Tibial nerve (tissue), 4 donors: ENCODE results near the gene BFAR. TPM values are rescaled to one million over a fixed set of nuclear protein-coding genes. Genes with fewer than 3 reads are reported as not detected.

ENCODE experiments used
- DNase-seq, 2 donors: peaks; one replicate each; pipeline ENCODE4 v3.0.0-alpha.2; 2019; ENCODE audit warnings: low spot score in 2 of 2
- H3K27ac ChIP-seq, 4 donors: fragments of 200-600 bp; sonication (generic) in 3 of 4; one replicate each; pipeline ENCODE4 v1.5.1; 2017 to 2019; ENCODE audit warnings: mild to moderate bottlenecking in 1 of 4
- H3K27me3 ChIP-seq, 2 donors: fragments of 200-600 bp; sonication (generic) in 1 of 2; one replicate each; pipeline versions ENCODE4 v1.5.1 to v1.6.0; 2017 to 2019
- H3K36me3 ChIP-seq, 3 donors: fragments of 200-600 bp; sonication (generic); one replicate each; pipeline ENCODE4 v1.5.1; 2018 to 2019
- H3K4me1 ChIP-seq, 4 donors: fragments of 200-600 bp; sonication (generic) in 3 of 4; one replicate each; pipeline ENCODE4 v1.5.1; 2017 to 2019
- H3K4me3 ChIP-seq, 4 donors: fragments of 200-600 bp; sonication (generic) in 3 of 4; one replicate each; pipeline ENCODE4 v1.5.1; 2017 to 2019; ENCODE audit warnings: mild to moderate bottlenecking in 1 of 4, moderate library complexity in 1 of 4
- H3K9me3 ChIP-seq, 4 donors: fragments of 200-600 bp; sonication (generic) in 3 of 4; one replicate each; pipeline ENCODE4 v1.5.1; 2017 to 2019
- CTCF ChIP-seq, 5 experiments: fragments of 200-600 bp in 3 of 5; fragments of 450-650 bp in 2 of 5; sonication (generic) in 3 of 5; IDR thresholded peaks; one replicate each; pipeline ENCODE4 v1.5.1; 2016 to 2019; ENCODE audit warnings: antibody characterized with exemption in 5 of 5, mild to moderate bottlenecking in 3 of 5, moderate library complexity in 2 of 5
- EP300 ChIP-seq, 2 donors: sonication (generic); formaldehyde crosslinking; IDR thresholded peaks; one replicate each; pipeline ENCODE4 v1.6.1; 2017; ENCODE audit warnings: antibody characterized with exemption in 2 of 2, mild to moderate bottlenecking in 1 of 2
- POLR2A ChIP-seq, 2 donors: fragments of 450-650 bp; IDR thresholded peaks; one replicate each; pipeline ENCODE4 v1.6.1; 2017; ENCODE audit warnings: antibody characterized with exemption in 2 of 2, mild to moderate bottlenecking in 2 of 2, moderate library complexity in 2 of 2
- WGBS, 2 donors: methylation state at CpG; one replicate each; pipeline ENCODE4 v1.1.5; 2018; 5-methylcytosine and 5-hydroxymethylcytosine counted together
- total RNA-seq, 4 donors: library from RNA; depleted of rRNA; stranded (reverse); fragments of >200 nt; gene quantifications; one replicate each; pipeline ENCODE4 v1.1.0, GENCODE V29; 2016

BFAR gene
- total RNA-seq, 4 donors from 2014 or later = 64.5 to 78.3 (median 71.9) TPM

- 90 to 95% methylated on average over 6 of the region's 6 CpGs for WGBS, 2 donors
- DNase-seq = no peak
Measured at GRCh38 chr16:14602443-14602963, 30.2 kb upstream of the BFAR start.

GRCh38 chr16:14606102-14606501 lies 26.6 kb upstream of the BFAR start:
- no peaks in the 10 kb centered on the region for H3K9me3 ChIP-seq
- peaks cover 0 to 8% (median 3%) of the 10 kb centered on the region in 4 donors for H3K4me1 ChIP-seq
- no peak overlapping the region for H3K4me3 ChIP-seq
- no peaks in the 10 kb centered on the region for H3K27me3 ChIP-seq
- no peak for DNase-seq
- H3K36me3 ChIP-seq = peaks cover 0 to 98% (median 28%) of the 10 kb centered on the region in 3 donors
- TF ChIP-seq EP300 (IDR thresholded peaks at IDR 0.05) = no peak
- TF ChIP-seq CTCF (IDR thresholded peaks at IDR 0.05) = no peak
- no peak for TF ChIP-seq POLR2A (IDR thresholded peaks at IDR 0.05)
- WGBS, 2 donors = 82 to 89% methylated on average over 6 of the region's 6 CpGs
- H3K27ac ChIP-seq = no peak overlapping the region

More at GRCh38 chr16:14602443-14602963, 30.2 kb upstream of the BFAR start:
- no peak overlapping the region for H3K4me3 ChIP-seq
- H3K4me1 ChIP-seq = no peaks in the 10 kb centered on the region
- no peak for TF ChIP-seq POLR2A (IDR thresholded peaks at IDR 0.05)
- TF ChIP-seq CTCF (IDR thresholded peaks at IDR 0.05) = no peak
- no peak for TF ChIP-seq EP300 (IDR thresholded peaks at IDR 0.05)
- H3K27ac ChIP-seq = no peak overlapping the region
- no peaks in the 10 kb centered on the region for H3K27me3 ChIP-seq
- peaks cover 0 to 98% (median 30%) of the 10 kb centered on the region in 3 donors for H3K36me3 ChIP-seq
- H3K9me3 ChIP-seq = no peaks in the 10 kb centered on the region

- H3K4me1 ChIP-seq = peaks cover 0 to 8% (median 3%) of the 10 kb centered on the region in 4 donors
- 87 to 91% methylated on average over 4 of the region's 4 CpGs for WGBS, 2 donors
- H3K27ac ChIP-seq = peak overlapping the region in 1 of 4 donors; percentile 66
- H3K27me3 ChIP-seq = no peaks in the 10 kb centered on the region
- TF ChIP-seq POLR2A (IDR thresholded peaks at IDR 0.05) (no peak), CTCF (IDR thresholded peaks at IDR 0.05) (no peak), EP300 (IDR thresholded peaks at IDR 0.05) (no peak)
- no peak overlapping the region for H3K4me3 ChIP-seq
- no peaks in the 10 kb centered on the region for H3K9me3 ChIP-seq
- no peak for DNase-seq
- H3K36me3 ChIP-seq = peaks cover 2 to 96% (median 19%) of the 10 kb centered on the region in 3 donors
Measured at GRCh38 chr16:14608111-14608566, 24.6 kb upstream of the BFAR start.

- H3K4me3 ChIP-seq = no peak overlapping the region
- H3K27ac ChIP-seq = peak overlapping the region in 3 of 4 donors; percentile 1 to 66 (median 39)
- H3K4me1 ChIP-seq = peaks cover 0 to 8% (median 3%) of the 10 kb centered on the region in 4 donors
- no peaks in the 10 kb centered on the region for H3K27me3 ChIP-seq
- no peak for DNase-seq
- H3K36me3 ChIP-seq = peaks cover 2 to 95% (median 16%) of the 10 kb centered on the region in 3 donors
- no peak for TF ChIP-seq POLR2A (IDR thresholded peaks at IDR 0.05)
- TF ChIP-seq EP300 (IDR thresholded peaks at IDR 0.05) = no peak
- TF ChIP-seq CTCF (IDR thresholded peaks at IDR 0.05) = no peak
- 53 to 60% methylated on average over 6 of the region's 6 CpGs for WGBS, 2 donors
- no peaks in the 10 kb centered on the region for H3K9me3 ChIP-seq
Measured at GRCh38 chr16:14608604-14609003, 24.1 kb upstream of the BFAR start.

GRCh38 chr16:14609716-14610115 lies 23.0 kb upstream of the BFAR start:
- peak overlapping the region in 1 of 4 donors; percentile 39 for H3K27ac ChIP-seq
- no peaks in the 10 kb centered on the region for H3K9me3 ChIP-seq
- TF ChIP-seq CTCF (IDR thresholded peaks at IDR 0.05) = no peak
- no peak overlapping the region for H3K4me3 ChIP-seq
- no peaks in the 10 kb centered on the region for H3K27me3 ChIP-seq
- H3K36me3 ChIP-seq = peaks cover 2 to 94% (median 10%) of the 10 kb centered on the region in 3 donors
- peaks cover 0 to 8% (median 3%) of the 10 kb centered on the region in 4 donors for H3K4me1 ChIP-seq
- DNase-seq = no peak
- 94 to 96% methylated on average over 6 of the region's 6 CpGs for WGBS, 2 donors
